ENCODE measurements around the gene UPK3B. TPM values are rescaled to one million over a fixed set of nuclear protein-coding genes. Genes with fewer than 3 reads are reported as not detected.

Gene UPK3B
- 0.91 TPM in 1 of 2 replicates, not detected in the other for total RNA-seq

GRCh38 chr7:76509931-76510877, at the start of gene UPK3B:
Gene UPK3B (plus strand): TSS chr7:76510552. CDS start chr7:76510653, 101 bp downstream.

DNA sequence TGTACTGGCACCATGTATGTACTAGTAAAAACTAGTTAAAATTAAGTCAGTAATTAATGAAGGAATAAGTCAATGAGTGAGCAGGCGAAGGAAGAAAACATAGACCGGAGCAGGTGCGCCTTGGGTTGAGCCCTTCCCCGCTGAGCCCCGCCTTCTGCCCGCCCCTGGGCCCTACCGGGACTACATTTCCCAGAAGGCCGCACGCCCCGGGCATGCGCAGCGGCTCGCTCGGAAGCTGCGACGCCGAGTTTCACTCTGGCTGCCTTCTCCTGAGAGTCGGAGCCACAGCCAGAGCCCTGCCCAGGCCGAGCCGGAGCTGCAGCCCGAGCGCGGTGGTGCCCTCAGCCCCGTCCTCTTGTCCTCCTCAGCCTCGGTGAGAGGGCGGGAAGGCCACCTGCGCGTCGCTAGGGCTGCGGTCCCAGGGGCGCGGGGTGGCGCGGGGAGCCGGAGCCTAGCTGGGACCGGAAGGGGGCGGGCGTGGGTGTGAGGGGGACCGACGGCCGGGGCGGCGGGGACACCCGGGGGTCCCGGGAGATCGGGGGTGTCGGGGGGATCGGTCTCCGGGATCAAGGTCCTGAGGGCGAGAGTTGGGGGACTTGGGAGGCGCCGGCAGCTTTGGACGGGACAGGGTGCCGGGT, 48.8 kb upstream of the UPK3B start, which contains the start of gene DTX2:
DTX2 (plus strand) TSS at position 246 of the 638 bp plus-strand sequence. CDS start 18,801 bp downstream, outside the sequence.

DNA sequence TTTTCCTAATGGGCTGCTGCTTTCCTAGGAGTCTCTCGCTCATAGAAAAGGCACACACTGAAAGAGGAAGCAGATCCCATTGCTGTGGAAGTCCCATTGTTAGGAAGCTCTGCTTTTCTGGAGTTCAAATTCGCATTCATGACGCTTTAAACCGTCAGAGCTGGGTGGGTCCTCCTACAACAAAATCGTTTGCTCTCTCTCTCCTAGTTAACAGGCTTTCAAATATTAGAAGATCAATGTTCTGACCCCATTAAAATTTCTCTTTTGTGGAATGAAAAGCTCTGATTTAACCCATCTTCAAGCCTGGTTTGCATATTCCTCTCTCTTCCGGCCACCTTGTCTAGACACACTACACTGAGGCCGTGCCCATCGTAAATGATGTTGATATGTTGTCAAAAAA, 32.8 kb downstream of the UPK3B start, which contains the start of gene SPDYE16:
SPDYE16 (minus strand) TSS at position 101 of the 400 bp plus-strand sequence. CDS start 1,838 bp downstream, outside the sequence.

Other genes with a start within 250 kb of the UPK3B start
- gene HSPB1, start 207.9 kb upstream of the UPK3B start, total RNA-seq: 213 and 451 TPM in 2 replicates
- gene YWHAG, start 151.6 kb upstream of the UPK3B start, total RNA-seq: 62.4 and 84.9 TPM in 2 replicates
- gene SSC4D, start 100.9 kb upstream of the UPK3B start, total RNA-seq: 0.48 and 1.7 TPM in 2 replicates
- 0.72 and 2.1 TPM in 2 replicates for gene ZP3, start 85.6 kb upstream of the UPK3B start, total RNA-seq
- 7.6 and 13.4 TPM in 2 replicates for gene DTX2, start 48.8 kb upstream of the UPK3B start, total RNA-seq
- gene SPDYE16, start 32.7 kb downstream of the UPK3B start, total RNA-seq: not detected in 2 replicates
- 2.3 and 9.7 TPM in 2 replicates for gene POMZP3, start 116.7 kb downstream of the UPK3B start, total RNA-seq